WTC11 (cell line): ENCODE data around the gene MAX.

Experiments used
- CREB1 ChIP-seq: sonication (generic); formaldehyde crosslinking; IDR thresholded peaks from 2 replicates; pipeline ENCODE4 v1.8.0; 2023; ENCODE audit warnings: mild to moderate bottlenecking, missing genetic modification reagents
- CTCF ChIP-seq: fragments of 200-600 bp; IDR thresholded peaks from 2 replicates; pipeline ENCODE4 v1.8.0; 2022; ENCODE audit warnings: antibody characterized with exemption
- ETV6 ChIP-seq: sonication (generic); formaldehyde crosslinking; IDR thresholded peaks from 2 replicates; pipeline ENCODE4 v1.8.1; 2022; ENCODE audit warnings: mild to moderate bottlenecking, missing genetic modification reagents
- GTF2I ChIP-seq: fragments of 250-450 bp; sonication (Bioruptor Pico); conservative IDR thresholded peaks from 2 replicates; pipeline ENCODE4 v1.4.0; 2021; ENCODE audit warnings: mild to moderate bottlenecking
- JUN ChIP-seq: sonication (generic); formaldehyde crosslinking; IDR thresholded peaks from 2 replicates; pipeline ENCODE4 v1.8.0; 2023; ENCODE audit warnings: mild to moderate bottlenecking, missing genetic modification reagents
- MYBL2 ChIP-seq: sonication (generic); formaldehyde crosslinking; IDR thresholded peaks from 2 replicates; pipeline ENCODE4 v1.8.1; 2023; ENCODE audit warnings: mild to moderate bottlenecking, moderate library complexity, missing genetic modification reagents
- NFYB ChIP-seq: sonication (generic); formaldehyde crosslinking; conservative IDR thresholded peaks from 2 replicates; pipeline ENCODE4 v1.8.0; 2022; ENCODE audit warnings: low read depth, missing genetic modification reagents
- SOX15 ChIP-seq: fragments of 250-450 bp; sonication (Bioruptor Pico); IDR thresholded peaks from 2 replicates; pipeline ENCODE4 v1.9.0; 2021; ENCODE audit warnings: mild to moderate bottlenecking
- TEAD4 ChIP-seq: sonication (generic); formaldehyde crosslinking; IDR thresholded peaks from 2 replicates; pipeline ENCODE4 v1.8.0; 2022; ENCODE audit warnings: mild to moderate bottlenecking, missing genetic modification reagents
- ZNF121 ChIP-seq: sonication (generic); formaldehyde crosslinking; IDR thresholded peaks from 2 replicates; pipeline ENCODE4 v1.8.0; 2023; ENCODE audit warnings: missing genetic modification reagents
- ZNF138 ChIP-seq: sonication (generic); formaldehyde crosslinking; conservative IDR thresholded peaks from 2 replicates; pipeline ENCODE4 v1.8.1; 2022; ENCODE audit warnings: mild to moderate bottlenecking, moderate library complexity, missing genetic modification reagents
- ZNF232 ChIP-seq: sonication (generic); formaldehyde crosslinking; IDR thresholded peaks from 2 replicates; pipeline ENCODE4 v1.8.0; 2022; ENCODE audit warnings: mild to moderate bottlenecking, missing genetic modification reagents
- ZNF396 ChIP-seq: fragments of 250-450 bp; sonication (Bioruptor Pico); IDR thresholded peaks from 2 replicates; pipeline ENCODE4 v1.8.0; 2021; ENCODE audit warnings: mild to moderate bottlenecking, moderate library complexity, borderline replicate concordance

DNA sequence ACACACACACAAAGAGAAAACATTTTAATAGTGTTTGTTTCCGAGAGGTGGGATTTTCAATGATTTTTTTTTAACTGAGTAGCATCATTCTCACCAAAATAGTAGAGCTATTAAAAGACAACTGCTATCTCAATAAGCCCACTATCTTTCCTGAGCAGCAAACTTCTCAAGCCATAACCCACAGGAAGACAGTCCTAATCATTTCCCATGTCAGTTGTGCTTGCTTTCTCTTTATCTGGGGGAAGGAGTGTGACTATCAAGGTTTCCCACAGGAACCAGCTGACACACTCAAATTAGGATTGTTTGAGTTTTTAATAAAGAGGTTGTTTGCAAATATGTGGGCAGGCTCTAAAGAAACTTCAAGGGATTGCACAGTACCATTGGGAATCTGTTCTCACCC is 4.9 kb upstream of the MAX start:
- no peak for TF ChIP-seq TEAD4
- TF ChIP-seq ETV6: no peak
- TF ChIP-seq NFYB (CRISPR knock-in tag): no peak
- TF ChIP-seq CTCF: no peak
- TF ChIP-seq SOX15 (CRISPR knock-in tag): no peak
- TF ChIP-seq GTF2I (CRISPR knock-in tag): no peak
- TF ChIP-seq ZNF121 (CRISPR knock-in tag): no peak
- no peak for TF ChIP-seq ZNF138
- TF ChIP-seq JUN (CRISPR knock-in tag): no peak
- TF ChIP-seq MYBL2 (CRISPR knock-in tag): no peak
- no peak for TF ChIP-seq ZNF232 (CRISPR knock-in tag)
- no peak for TF ChIP-seq ZNF396 (CRISPR knock-in tag)
- no peak for TF ChIP-seq CREB1 (CRISPR knock-in tag)
